Amygdala (tissue), 56 donors: ENCODE measurements around the gene SORCS3.

Experiments used
- DNase-seq, 56 donors: peaks; one replicate each; lab custom pipeline; 2025; lab: John Stamatoyannopoulos, UW

Gene SORCS3

GRCh38 chr10:105280895-105281294, 639.8 kb downstream of the SORCS3 start:
- no peak for DNase-seq

GRCh38 chr10:105284476-105285215, 643.6 kb downstream of the SORCS3 start:
- no peak for DNase-seq

- no peak for DNase-seq
Measured at GRCh38 chr10:105288026-105288425, 646.9 kb downstream of the SORCS3 start.

DNA sequence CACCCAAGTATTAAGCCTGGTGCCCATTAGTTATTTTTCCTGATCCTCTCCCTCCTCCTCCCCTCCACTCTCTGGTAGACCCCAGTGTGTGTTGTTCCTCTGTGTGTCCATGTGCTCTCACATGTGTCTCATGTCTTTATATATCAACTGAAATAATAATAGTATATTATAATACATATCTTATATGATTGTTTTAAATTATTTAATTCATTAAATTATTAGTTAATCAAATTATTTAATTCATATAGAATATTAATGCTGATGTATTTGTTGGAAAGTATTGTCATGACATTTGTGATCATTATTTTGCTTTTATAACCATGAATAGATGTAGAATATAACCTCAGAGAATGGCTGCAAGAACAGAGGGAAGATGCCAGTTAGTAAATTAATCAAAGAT, 647.5 kb downstream of the SORCS3 start:
- DNase-seq: no peak

DNA sequence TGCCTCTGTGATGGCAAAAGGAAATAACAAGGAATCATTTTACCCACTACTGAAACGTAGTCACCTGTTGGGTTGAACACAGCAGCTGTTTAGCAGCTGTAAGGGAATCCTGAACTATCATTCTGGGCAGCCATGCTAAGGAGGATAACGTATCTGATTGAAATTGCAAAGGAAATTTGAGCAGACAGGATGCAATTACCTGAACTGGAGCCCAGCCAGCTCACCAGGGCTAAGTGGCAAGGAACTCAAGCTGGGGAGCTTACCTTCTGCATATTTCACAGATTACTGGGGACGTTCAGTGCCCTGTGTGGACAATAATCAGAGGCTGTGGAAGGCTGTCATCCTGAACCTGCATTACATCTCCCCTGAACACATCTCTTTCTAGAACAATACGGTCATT, 650.5 kb downstream of the SORCS3 start:
- no peak for DNase-seq

- DNase-seq: no peak
Measured at GRCh38 chr10:105292236-105292635, 651.1 kb downstream of the SORCS3 start.
